Activated CD8-positive, alpha-beta memory T cell treated with anti-CD3 and anti-CD28 coated beads, Interleukin-2, amount 50 U/mL, for 1 hour (primary cell): ENCODE data around the gene HIBADH.
"Not testable (repeated sequence)": the region's sequence is repeated elsewhere in the genome, so short reads cannot be mapped to it uniquely, and the experiment has no call there.

ENCODE experiments used
- DNase-seq: peaks from one replicate; pipeline ENCODE4 v3.0.0-alpha.2; 2020; ENCODE audit errors: extremely low read depth

Gene HIBADH

DNA sequence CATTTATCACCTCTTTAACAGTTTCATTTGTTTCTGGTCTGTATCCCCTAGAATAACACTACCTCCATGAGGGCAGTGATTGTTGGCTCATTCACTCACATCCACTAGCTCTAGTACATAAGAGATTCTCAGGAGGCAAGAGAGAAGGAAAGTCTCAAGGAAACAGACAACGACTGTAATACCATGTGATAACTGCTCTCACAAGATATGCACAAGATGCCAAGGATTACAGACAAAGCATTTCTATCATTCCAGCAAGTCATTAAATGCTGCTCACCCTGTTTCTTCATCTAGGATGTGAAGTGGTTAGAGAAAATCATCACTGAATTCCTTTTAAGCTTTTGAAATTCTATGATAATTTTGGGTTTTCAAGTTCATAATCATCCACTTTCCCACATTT is 115.3 kb downstream of the HIBADH start:
- no peak for DNase-seq

GRCh38 chr7:27546610-27547009 is 116.1 kb downstream of the HIBADH start:
- DNase-seq, result no peak

DNA sequence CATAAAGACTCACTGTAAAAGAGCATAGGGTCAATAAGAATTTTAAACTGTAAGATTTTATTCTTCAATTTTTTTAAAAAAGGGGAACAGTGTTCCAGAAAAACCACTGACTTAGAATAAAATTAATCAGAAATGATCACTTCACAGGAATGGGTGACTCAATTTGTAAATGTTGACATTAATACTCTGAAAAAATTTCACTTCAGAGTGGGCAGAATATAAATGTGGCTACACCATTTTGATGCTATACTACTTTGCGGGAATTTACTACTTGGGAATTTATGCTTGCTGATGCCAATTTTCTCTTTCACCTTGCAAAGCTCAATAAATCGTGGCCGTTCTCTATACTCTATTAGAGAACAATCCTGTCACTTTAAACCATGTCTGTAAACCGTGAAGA is 126.9 kb downstream of the HIBADH start:
- no peak for DNase-seq

DNA sequence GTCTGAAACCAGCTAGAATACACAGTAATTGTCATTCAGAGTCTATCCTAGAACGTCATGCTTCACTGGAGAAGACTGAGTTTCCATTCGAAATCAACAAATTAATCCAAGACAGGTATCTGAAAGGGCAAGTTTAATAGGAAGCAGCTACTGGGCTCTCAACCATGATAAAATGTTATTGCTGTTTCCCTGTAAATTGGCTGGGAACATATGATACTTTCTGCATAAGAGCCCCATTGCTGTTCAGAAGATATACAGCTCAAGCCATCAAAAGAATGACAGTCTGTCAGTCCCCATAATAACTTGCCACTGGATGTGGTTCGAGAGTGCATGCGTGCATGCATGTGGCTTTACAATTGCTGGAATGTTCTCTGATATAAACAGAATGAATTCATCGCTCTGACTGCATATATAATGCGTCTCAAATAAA is 129.0 kb downstream of the HIBADH start:
- no peak for DNase-seq

DNA sequence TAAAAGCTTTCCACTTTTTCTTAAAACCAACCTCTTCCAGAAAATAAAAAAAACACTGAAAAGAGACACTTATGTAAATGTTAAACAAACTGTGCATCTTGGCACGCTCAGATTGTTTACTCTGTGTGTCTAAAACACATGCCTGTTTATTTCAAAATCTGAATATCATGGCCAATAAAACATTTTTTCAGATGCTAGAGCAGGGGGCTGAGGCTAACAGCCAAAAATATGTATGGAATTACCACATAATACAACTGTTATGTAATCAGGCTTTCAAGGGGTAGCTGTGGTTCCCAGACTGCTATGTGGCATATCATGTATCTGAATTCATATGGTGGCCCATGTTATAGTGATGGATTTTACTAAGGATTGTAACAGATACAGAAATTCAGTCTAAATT is 130.4 kb downstream of the HIBADH start:
- no peak for DNase-seq

- DNase-seq, result no peak
These were observed 135.4 kb downstream of the HIBADH start for GRCh38 chr7:27527348-27527714.

DNA sequence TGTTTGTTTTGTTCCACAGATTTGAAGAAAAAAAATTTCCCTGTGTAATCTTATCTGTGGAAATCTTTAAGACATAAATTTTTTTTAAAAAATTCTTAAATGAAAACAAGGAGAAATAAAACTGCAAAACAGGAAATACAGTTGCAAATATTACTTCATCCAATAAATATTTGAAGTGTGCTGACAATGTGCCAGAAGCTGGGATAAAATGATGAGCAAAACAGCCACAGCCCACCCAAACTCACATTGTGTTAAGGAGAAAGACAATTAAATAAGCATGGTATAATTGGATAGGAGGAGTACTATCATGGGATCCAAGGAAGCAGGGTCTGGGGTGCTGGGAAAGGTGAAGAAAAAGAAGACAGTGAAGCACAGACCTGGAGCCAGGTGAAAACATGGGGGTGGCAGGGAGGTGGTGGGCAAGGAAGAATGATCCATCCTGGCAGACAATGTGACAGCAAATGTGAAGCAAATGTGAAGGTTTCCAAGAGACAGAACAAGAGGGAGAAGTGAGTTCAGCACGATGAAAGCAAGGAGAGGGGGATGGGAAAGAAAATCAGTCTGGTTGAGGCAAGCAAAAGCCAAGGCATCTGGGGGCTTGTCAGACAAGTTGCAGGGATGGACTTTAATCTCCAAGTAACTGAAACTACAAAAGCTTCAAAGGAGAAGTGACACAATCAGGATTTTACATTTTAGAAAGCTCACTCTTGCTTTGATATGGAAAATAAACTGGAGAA is 135.9 kb downstream of the HIBADH start:
- no peak for DNase-seq

DNA sequence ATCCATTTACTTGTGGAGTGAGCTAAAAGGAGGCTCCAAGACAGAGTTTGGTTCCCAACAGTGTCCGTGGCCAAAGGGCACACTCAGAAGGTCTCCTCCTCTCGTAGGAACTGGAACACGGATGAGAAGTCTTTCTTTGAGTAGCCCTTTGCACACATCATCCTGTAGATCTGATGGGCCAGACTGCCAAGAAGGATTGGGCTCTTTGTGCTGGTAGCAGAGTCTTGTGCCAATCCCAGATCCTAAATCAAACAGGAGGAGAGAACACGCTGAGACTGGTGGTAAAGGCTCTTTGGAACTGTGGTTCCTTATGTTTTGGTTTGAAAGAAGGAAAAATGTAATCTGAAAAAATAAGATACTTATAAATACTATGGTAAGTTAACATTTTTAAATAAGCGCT is 136.6 kb downstream of the HIBADH start:
- no peak for DNase-seq

DNA sequence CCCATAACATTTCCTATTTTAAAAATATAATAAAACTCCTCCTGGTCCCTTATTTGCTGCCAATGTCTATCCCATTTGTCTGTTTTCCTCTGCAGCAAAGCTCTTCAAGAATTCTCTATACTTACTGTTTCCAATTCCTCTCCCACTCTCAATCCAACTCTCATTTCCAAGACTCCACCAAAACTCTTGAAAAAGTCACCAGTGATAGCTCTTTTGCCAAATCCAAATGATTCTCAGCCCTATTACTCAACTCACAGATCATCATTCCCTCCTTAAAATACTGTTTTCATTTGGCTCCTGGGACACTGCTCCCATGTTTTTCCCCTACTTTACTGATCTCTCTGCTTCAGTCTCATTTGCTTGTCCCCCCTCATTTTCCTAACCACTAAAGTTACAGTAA is 139.4 kb downstream of the HIBADH start:
- DNase-seq, result no peak

DNA sequence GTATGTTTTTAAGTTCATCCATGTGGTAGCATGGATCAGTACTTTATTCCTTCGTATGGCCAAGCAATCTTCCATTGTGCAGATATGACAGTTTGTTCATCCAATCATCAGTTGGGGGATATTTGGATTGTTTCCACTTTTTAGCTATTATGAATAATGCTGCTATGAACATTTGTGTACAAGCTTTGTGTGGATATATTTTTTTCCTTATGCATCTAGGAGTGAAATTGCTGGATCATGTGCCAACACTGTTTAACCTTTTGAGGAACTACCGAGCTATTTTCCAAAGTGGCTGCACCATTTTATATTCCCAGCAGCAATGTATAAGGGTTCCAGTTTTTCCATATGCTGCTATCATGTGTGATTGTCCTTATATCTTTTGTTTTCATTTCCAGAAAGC is 140.1 kb downstream of the HIBADH start:
- no peak for DNase-seq

GRCh38 chr7:27520815-27521790 is 141.6 kb downstream of the HIBADH start:
- no peak for DNase-seq

GRCh38 chr7:27519793-27520469 is 142.8 kb downstream of the HIBADH start:
- no peak for DNase-seq

DNA sequence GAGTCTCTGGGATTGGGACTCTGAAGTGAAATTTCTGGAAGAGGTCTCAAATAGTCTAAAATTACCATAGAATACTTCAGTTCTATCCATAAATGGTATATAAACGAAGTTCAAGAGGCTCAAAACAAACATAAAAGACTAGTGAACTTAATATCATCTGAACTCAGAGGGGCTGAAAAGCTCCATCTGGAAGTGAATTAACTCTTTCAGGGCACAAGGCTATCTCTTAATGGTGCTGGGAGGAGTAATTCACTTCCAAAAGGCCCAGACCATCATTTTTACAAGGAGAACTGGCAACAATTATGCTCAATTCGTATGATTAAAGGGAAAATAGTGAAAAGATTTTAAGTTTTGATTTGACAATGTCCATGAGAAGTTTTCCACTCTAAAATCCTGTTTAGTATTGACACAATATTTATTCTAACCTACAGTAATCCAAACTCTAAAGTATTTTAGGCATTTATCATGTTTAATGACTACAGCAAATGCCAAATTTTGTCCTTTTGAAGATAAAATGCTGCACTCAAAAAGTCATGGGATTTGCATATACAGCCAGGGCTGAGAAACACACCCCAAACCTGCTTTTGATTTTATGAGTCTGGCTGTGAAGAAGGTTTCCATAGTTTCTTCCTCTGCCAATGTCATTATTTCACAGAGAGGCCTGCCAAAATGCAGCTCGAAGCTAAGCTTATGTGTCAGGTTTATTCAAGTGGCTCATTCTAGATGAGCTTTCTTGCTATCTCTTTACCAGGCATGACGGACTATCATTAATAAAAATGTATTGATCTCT is 143.9 kb downstream of the HIBADH start:
- DNase-seq, result no peak

DNA sequence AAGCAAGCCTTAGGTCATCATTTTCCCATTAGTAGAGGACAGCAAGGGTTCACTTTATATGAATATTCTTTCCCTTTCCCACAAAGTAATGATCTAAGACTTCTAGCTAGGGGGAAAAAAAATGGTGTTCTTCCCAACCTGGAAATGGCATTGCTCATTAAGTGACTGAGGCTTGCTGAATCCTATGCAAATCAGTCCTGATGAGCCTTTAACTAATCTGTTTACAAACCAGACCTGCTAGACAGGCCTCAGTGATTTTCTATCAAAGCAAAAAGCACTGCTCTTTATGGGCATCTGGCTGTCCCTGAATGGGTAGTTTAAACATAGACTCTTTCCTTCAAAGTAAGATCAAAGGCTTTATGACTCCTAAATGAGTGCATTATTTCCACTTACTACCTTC is 146.3 kb downstream of the HIBADH start:
- DNase-seq, result no peak

- no peak for DNase-seq
These were observed 146.8 kb downstream of the HIBADH start for GRCh38 chr7:27515933-27516332.

GRCh38 chr7:27514861-27515260 is 147.8 kb downstream of the HIBADH start:
- no peak for DNase-seq

GRCh38 chr7:27513885-27514284 is 148.8 kb downstream of the HIBADH start:
- DNase-seq, result no peak

GRCh38 chr7:27511370-27511769 is 151.3 kb downstream of the HIBADH start:
- not testable (repeated sequence) for DNase-seq

GRCh38 chr7:27510541-27510940 is 152.1 kb downstream of the HIBADH start:
- no peak for DNase-seq

DNA sequence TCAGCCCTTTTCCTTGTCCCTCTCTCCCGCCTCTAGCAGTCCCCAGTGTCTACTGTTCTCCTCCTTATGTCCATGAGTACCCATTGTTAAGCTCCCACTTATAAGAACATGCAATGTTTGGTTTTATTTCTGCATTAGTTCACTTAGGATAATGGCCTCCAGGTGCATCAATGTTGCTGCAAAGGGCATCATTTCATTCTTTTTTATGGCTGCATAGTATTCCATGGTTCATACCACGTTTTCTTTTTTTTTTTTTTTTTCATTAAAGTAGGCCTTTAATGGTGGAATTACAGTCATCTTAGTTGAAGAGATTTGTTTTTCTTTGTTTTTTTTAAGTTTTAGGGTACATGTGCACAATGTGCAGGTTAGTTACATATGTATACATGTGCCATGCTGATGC is 160.8 kb downstream of the HIBADH start:
- DNase-seq, result not testable (repeated sequence)

DNA sequence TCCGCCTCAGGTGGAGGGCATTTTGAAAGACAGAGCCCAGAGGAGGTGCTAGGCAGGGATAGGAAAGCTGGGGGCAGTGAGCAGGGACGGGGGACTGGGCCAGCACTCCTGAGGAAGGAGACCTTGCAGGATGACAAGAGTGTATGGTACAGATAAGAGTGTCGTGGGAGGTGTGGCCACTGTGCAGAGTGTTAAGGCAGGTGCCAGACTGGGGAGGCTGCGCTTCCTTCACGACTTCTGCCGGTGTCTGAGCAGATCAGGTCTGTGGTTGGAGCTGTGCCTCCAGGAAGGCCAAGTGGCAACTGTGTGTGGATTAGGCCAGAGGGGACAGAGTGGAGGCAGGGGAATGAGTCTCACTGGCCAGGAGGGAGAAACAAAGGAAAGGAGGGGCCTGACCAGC is 161.7 kb downstream of the HIBADH start:
- DNase-seq, result no peak

DNA sequence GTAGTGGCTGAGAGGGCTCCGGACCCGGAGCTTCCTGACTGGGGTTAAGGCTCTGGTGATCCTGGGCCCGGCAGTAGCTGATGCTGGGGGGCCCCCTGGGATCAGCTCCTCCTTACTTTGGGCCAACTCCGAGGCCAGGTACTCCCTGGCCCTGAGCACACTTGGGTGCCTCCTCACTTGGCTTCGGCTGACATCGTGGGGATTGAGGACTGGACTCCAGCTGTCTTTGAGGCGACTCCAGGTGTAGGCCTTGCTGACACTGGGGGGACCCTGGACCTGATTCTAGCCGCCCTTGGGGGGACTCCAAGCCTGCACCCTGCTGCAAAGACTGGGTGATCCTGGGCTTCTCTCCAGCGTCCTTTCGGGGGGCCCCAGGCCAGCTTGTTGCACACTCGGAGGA is 170.5 kb downstream of the HIBADH start:
- DNase-seq, result no peak
